ENCODE data around the gene RAET1G.

DNA sequence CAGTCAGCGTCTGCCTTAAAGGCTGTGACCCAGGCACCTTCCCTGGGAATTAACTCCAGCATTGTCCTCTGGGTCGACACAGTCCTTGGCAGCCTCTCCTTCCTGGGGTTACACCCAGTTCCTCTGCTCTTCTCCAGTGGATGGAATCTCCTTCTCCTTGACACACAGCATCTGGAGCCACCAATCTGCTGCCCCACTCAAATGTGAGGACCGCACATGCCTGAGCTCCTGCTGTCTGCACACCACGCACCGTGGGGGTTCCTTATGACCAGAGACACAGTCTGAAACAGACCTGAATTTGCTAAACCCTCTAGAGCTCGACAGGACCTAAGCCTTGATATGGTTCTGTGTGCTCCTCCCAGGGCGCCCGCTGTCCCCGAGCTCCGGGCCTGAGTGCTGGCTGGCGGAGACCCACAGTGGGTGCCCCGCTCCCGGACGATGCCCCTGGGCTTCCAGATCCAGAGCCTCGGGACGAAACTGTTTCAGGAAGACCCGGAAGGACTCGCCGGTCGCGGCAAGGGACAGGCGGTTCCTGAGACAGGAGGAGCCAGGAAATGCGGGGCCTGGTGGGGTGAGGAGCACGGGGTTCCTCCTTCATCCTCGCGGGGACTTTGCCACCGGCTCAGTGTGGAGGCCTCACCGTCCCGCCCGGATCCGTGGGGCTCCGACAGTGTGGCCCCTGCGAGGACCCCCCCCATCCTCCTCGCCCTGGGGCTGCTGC lies 2.5 kb upstream of the RAET1G start:
- TF ChIP-seq, protein P1, sequence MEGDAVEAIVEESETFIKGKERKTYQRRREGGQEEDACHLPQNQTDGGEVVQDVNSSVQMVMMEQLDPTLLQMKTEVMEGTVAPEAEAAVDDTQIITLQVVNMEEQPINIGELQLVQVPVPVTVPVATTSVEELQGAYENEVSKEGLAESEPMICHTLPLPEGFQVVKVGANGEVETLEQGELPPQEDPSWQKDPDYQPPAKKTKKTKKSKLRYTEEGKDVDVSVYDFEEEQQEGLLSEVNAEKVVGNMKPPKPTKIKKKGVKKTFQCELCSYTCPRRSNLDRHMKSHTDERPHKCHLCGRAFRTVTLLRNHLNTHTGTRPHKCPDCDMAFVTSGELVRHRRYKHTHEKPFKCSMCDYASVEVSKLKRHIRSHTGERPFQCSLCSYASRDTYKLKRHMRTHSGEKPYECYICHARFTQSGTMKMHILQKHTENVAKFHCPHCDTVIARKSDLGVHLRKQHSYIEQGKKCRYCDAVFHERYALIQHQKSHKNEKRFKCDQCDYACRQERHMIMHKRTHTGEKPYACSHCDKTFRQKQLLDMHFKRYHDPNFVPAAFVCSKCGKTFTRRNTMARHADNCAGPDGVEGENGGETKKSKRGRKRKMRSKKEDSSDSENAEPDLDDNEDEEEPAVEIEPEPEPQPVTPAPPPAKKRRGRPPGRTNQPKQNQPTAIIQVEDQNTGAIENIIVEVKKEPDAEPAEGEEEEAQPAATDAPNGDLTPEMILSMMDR (IDR thresholded peaks at IDR 0.05) = no peak
- no peak for TF ChIP-seq EZH2 (IDR thresholded peaks at IDR 0.05; ENCODE audit: borderline replicate concordance, insufficient read depth, low read depth, low read length, poor library complexity, severe bottlenecking)

Measured in B cell (primary cell).